Suppressor macrophage treated with lipopolysaccharide for 4 hours (primary cell): Measurements from ENCODE around the gene CARTPT.

ENCODE experiments used
- DNase-seq: peaks from one replicate; pipeline ENCODE4 v3.0.0-alpha.2; 2020

The CARTPT gene

GRCh38 chr5:71719063-71719964, at the start of gene CARTPT:
CARTPT (plus strand) TSS chr5:71719275; CDS start chr5:71719294, 19 bp downstream.
- DNase-seq = no peak

GRCh38 chr5:71677977-71678376, 41.1 kb upstream of the CARTPT start:
- no peak for DNase-seq

GRCh38 chr5:71679714-71680113, 39.4 kb upstream of the CARTPT start:
- no peak for DNase-seq

GRCh38 chr5:71680510-71680909, 38.6 kb upstream of the CARTPT start:
- DNase-seq = no peak

- no peak for DNase-seq
Observed at GRCh38 chr5:71681296-71681695, 37.8 kb upstream of the CARTPT start.

- no peak for DNase-seq
Observed at GRCh38 chr5:71684309-71684708, 34.8 kb upstream of the CARTPT start.

- DNase-seq = no peak
Observed at GRCh38 chr5:71693828-71694427, 25.1 kb upstream of the CARTPT start.

GRCh38 chr5:71695071-71695470, 24.0 kb upstream of the CARTPT start:
- no peak for DNase-seq

GRCh38 chr5:71695595-71695994, 23.5 kb upstream of the CARTPT start:
- DNase-seq = no peak

- DNase-seq = no peak
Observed at GRCh38 chr5:71697967-71698366, 21.1 kb upstream of the CARTPT start.

GRCh38 chr5:71699233-71699632, 19.8 kb upstream of the CARTPT start:
- DNase-seq = no peak

- DNase-seq = no peak
Observed at GRCh38 chr5:71699751-71700150, 19.3 kb upstream of the CARTPT start.

GRCh38 chr5:71700803-71701202, 18.3 kb upstream of the CARTPT start:
- DNase-seq = no peak

GRCh38 chr5:71701407-71701806, 17.7 kb upstream of the CARTPT start:
- DNase-seq = no peak

GRCh38 chr5:71703941-71704340, 15.1 kb upstream of the CARTPT start:
- DNase-seq = no peak

GRCh38 chr5:71705421-71705820, 13.7 kb upstream of the CARTPT start:
- DNase-seq = no peak

- no peak for DNase-seq
Observed at GRCh38 chr5:71706906-71707305, 12.2 kb upstream of the CARTPT start.

GRCh38 chr5:71711610-71712009, 7.5 kb upstream of the CARTPT start:
- DNase-seq = no peak

- no peak for DNase-seq
Observed at GRCh38 chr5:71714911-71715310, 4.2 kb upstream of the CARTPT start.

GRCh38 chr5:71727978-71728377, 8.9 kb downstream of the CARTPT start:
- DNase-seq = no peak

GRCh38 chr5:71731015-71731414, 11.9 kb downstream of the CARTPT start:
- no peak for DNase-seq

- no peak for DNase-seq
Observed at GRCh38 chr5:71732011-71732410, 12.9 kb downstream of the CARTPT start.

- DNase-seq = no peak
Observed at GRCh38 chr5:71734141-71734540, 15.1 kb downstream of the CARTPT start.

GRCh38 chr5:71737931-71738539, 19.0 kb downstream of the CARTPT start:
- no peak for DNase-seq
